H1 (cell line): ENCODE measurements around the gene TIMM22. TPM values are rescaled to one million over a fixed set of nuclear protein-coding genes. Genes with fewer than 3 reads are reported as not detected.

Source experiments
- CTCF ChIA-PET: fragments of 300-600 bp; sonication (Branson Sonifier 250); formaldehyde crosslinking; loops from one replicate; lab custom pipeline; 2021; ENCODE audit not compliant: partially characterized antibody; lab: Charles Lee
- POLR2A ChIA-PET: fragments of 300-600 bp; sonication (Branson Sonifier 250); formaldehyde crosslinking; loops from one replicate; lab custom pipeline; 2021; ENCODE audit warnings: inconsistent platforms; ENCODE audit not compliant: partially characterized antibody; lab: Charles Lee
- DNase-seq, 2 experiments: peaks; one replicate each; pipeline versions ENCODE4 v3.0.0 to v3.0.0-alpha.2; 2010 to 2022; ENCODE audit warnings: low spot score in 2 of 2, low read depth in 1 of 2, mixed read lengths in 1 of 2
- FAIRE-seq: peaks from 2 replicates; lab custom pipeline; 2011; peaks lifted over from hg19 to GRCh38; lab: Jason Lieb, UNC
- H2AFZ ChIP-seq: 2 replicates; pipeline ENCODE4 v1.8.1; 2012; ENCODE audit warnings: low read length, inconsistent platforms
- H2AK5ac ChIP-seq: 2 replicates; pipeline ENCODE4 v1.6.1; 2013; ENCODE audit warnings: low read depth, low read length
- H2BK120ac ChIP-seq: replicated peaks from 2 replicates; pipeline ENCODE3; 2013; ENCODE audit warnings: low read depth, low read length, inconsistent platforms
- H2BK12ac ChIP-seq: 2 replicates; pipeline ENCODE4 v1.6.1; 2013; ENCODE audit warnings: low read depth, low read length
- H2BK15ac ChIP-seq: 2 replicates; pipeline ENCODE4 v1.6.1; 2013; ENCODE audit warnings: low read length
- H2BK20ac ChIP-seq: 2 replicates; pipeline ENCODE4 v1.6.1; 2013; ENCODE audit warnings: low read length
- H2BK5ac ChIP-seq: 2 replicates; pipeline ENCODE4 v1.6.1; 2013; ENCODE audit warnings: low read depth, low read length
- H3K14ac ChIP-seq: 2 replicates; pipeline ENCODE4 v1.6.1; 2013; ENCODE audit warnings: inconsistent platforms; ENCODE audit not compliant: insufficient read length
- H3K18ac ChIP-seq: 2 replicates; pipeline ENCODE4 v1.6.1; 2013; ENCODE audit warnings: low read length; ENCODE audit errors: extremely low read depth
- H3K23ac ChIP-seq: 2 replicates; pipeline ENCODE4 v1.6.1; 2013; ENCODE audit warnings: inconsistent platforms; ENCODE audit not compliant: insufficient read length
- H3K23me2 ChIP-seq: 2 replicates; pipeline ENCODE4 v1.6.1; 2013; ENCODE audit warnings: low read depth, low read length
- H3K27ac ChIP-seq: 2 replicates; pipeline ENCODE4 v1.6.1; 2011; ENCODE audit warnings: low read depth, low read length, inconsistent platforms
- H3K27me3 ChIP-seq, 4 experiments: replicated peaks in 1 of 4; 1 replicate in 1 of 4; 2 replicates in 3 of 4; pipeline versions ENCODE4 v1.6.1 to v1.8.1; 2011 to 2013; ENCODE audit warnings: low read length in 3 of 4, mild to moderate bottlenecking in 3 of 4, inconsistent platforms in 2 of 4, mixed read lengths in 2 of 4, moderate library complexity in 1 of 4; ENCODE audit not compliant: control insufficient read depth in 3 of 4, insufficient read depth in 3 of 4; ENCODE audit errors: extremely low read depth in 1 of 4
- H3K36me3 ChIP-seq, 4 experiments: 2 replicates each; pipeline versions ENCODE4 v1.6.1 to v1.8.1; 2011 to 2013; ENCODE audit warnings: mild to moderate bottlenecking in 4 of 4, low read length in 3 of 4, moderate library complexity in 2 of 4, control low read depth in 1 of 4, inconsistent platforms in 1 of 4; ENCODE audit not compliant: insufficient read depth in 4 of 4, control insufficient read depth in 2 of 4
- H3K4ac ChIP-seq: replicated peaks from 2 replicates; pipeline ENCODE3; 2013; ENCODE audit warnings: low read length, low read depth, mixed read lengths, inconsistent platforms; ENCODE audit not compliant: insufficient read length
- H3K4me1 ChIP-seq, 4 experiments: replicated peaks in 1 of 4; 1 replicate in 1 of 4; 2 replicates in 3 of 4; pipeline versions ENCODE4 v1.6.1 to v1.8.1; 2011 to 2013; ENCODE audit warnings: low read length in 3 of 4, inconsistent platforms in 2 of 4, mixed read lengths in 1 of 4; ENCODE audit not compliant: insufficient read depth in 4 of 4, control insufficient read depth in 3 of 4
- H3K4me2 ChIP-seq, 2 experiments: 2 replicates each; pipeline versions ENCODE4 v1.6.1 to v1.8.1; 2011 to 2013; ENCODE audit warnings: low read depth in 2 of 2, low read length in 2 of 2, control low read depth in 1 of 2, inconsistent platforms in 1 of 2, mild to moderate bottlenecking in 1 of 2; ENCODE audit not compliant: insufficient read depth in 1 of 2
- H3K4me3 ChIP-seq, 4 experiments: fragments of 200-600, 300-600 bp in 1 of 4; sonication (generic), shearing (Covaris generic), sonication (Bioruptor Twin) in 1 of 4; 2 replicates each; pipeline versions ENCODE4 v1.5.1 to v1.8.1; 2011 to 2016; ENCODE audit warnings: low read length in 4 of 4, low read depth in 3 of 4, control low read depth in 2 of 4, inconsistent platforms in 2 of 4, mild to moderate bottlenecking in 2 of 4, mixed read lengths in 1 of 4, moderate library complexity in 1 of 4; ENCODE audit not compliant: insufficient read depth in 2 of 4; ENCODE audit errors: extremely low read depth in 1 of 4
- H3K56ac ChIP-seq: replicated peaks from 2 replicates; pipeline ENCODE3; 2013; ENCODE audit warnings: low read depth, mild to moderate bottlenecking, mixed read lengths, low read length, inconsistent platforms; ENCODE audit not compliant: insufficient read length
- H3K79me1 ChIP-seq: 2 replicates; pipeline ENCODE4 v1.6.1; 2013; ENCODE audit warnings: low read depth, low read length, control low read depth
- H3K79me2 ChIP-seq, 2 experiments: 2 replicates each; pipeline versions ENCODE4 v1.6.1 to v1.8.1; 2012 to 2013; ENCODE audit warnings: low read length in 2 of 2, mild to moderate bottlenecking in 2 of 2, inconsistent platforms in 1 of 2; ENCODE audit not compliant: insufficient read depth in 2 of 2, control insufficient read depth in 1 of 2
- H3K9ac ChIP-seq, 4 experiments: replicated peaks in 1 of 4; 1 replicate in 1 of 4; 2 replicates in 3 of 4; pipeline versions ENCODE4 v1.6.1 to v1.8.1; 2011 to 2013; ENCODE audit warnings: low read depth in 3 of 4, low read length in 3 of 4, control low read depth in 2 of 4, mild to moderate bottlenecking in 2 of 4, moderate library complexity in 2 of 4, inconsistent platforms in 1 of 4; ENCODE audit errors: extremely low read depth in 1 of 4
- H3K9me3 ChIP-seq, 2 experiments: 2 replicates each; pipeline versions ENCODE4 v1.6.1 to v1.8.1; 2012 to 2013; ENCODE audit warnings: mild to moderate bottlenecking in 2 of 2, moderate library complexity in 2 of 2, control low read depth in 1 of 2, inconsistent platforms in 1 of 2, low read depth in 1 of 2, low read length in 1 of 2, mixed read lengths in 1 of 2; ENCODE audit not compliant: insufficient read depth in 2 of 2
- H4K20me1 ChIP-seq, 2 experiments: replicated peaks in 1 of 2; 2 replicates each; pipeline versions ENCODE3 to v1.8.1; 2011 to 2013; ENCODE audit warnings: inconsistent platforms in 2 of 2, low read length in 2 of 2, mild to moderate bottlenecking in 1 of 2; ENCODE audit not compliant: insufficient read depth in 2 of 2, control insufficient read depth in 1 of 2
- H4K5ac ChIP-seq: 2 replicates; pipeline ENCODE4 v1.6.1; 2013; ENCODE audit warnings: low read length, low read depth, mixed read lengths, inconsistent platforms; ENCODE audit not compliant: insufficient read length
- H4K8ac ChIP-seq: 2 replicates; pipeline ENCODE4 v1.8.0; 2013; ENCODE audit warnings: mild to moderate bottlenecking, moderate library complexity, low read length, inconsistent platforms; ENCODE audit not compliant: insufficient read depth; ENCODE audit errors: extremely low read depth
- H4K91ac ChIP-seq: replicated peaks from 2 replicates; pipeline ENCODE3; 2013; ENCODE audit warnings: low read length, mixed read lengths, inconsistent platforms; ENCODE audit not compliant: insufficient read length
- WGBS, 2 experiments: shearing (Covaris generic) in 1 of 2; methylation state at CpG; one replicate each; pipeline versions ENCODE4 v1.1.6 to v1.1.7; 2013 to 2015; ENCODE audit warnings: low lambda C conversion rate in 2 of 2, mixed read lengths in 2 of 2, inconsistent platforms in 1 of 2, low coverage in 1 of 2, missing lambda C conversion rate in 1 of 2; ENCODE audit not compliant: insufficient replicate concordance in 2 of 2, insufficient coverage in 1 of 2, insufficient read length in 1 of 2; ENCODE audit errors: extremely low coverage in 1 of 2, missing lambda C conversion rate in 1 of 2; 5-methylcytosine and 5-hydroxymethylcytosine counted together
- polyA plus RNA-seq, 7 experiments: library from polyadenylated mRNA; depleted of rRNA in 3 of 7; stranded (reverse) in 5 of 7; unstranded in 2 of 7; fragments of >200 nt in 5 of 7; fragments of 200-250 nt in 2 of 7; gene quantifications; 1 replicate in 5 of 7; 2 replicates in 1 of 7; 4 replicates in 1 of 7; pipeline versions ENCODE4 v1.2.1 to v1.2.3, GENCODE V29; 2011 to 2013; ENCODE audit warnings: missing spikeins in 2 of 7, mixed read lengths in 2 of 7
- total RNA-seq: library from RNA; stranded (reverse); fragmentation: NEBNext Ultra II Directional; extraction: Animal tissue kit (Norgen Biotek cat#: 25700); gene quantifications from 2 replicates; pipeline ENCODE4 v1.2.1, GENCODE V29; 2021
- TF ChIP-seq, protein P1 (sequence below): IDR thresholded peaks from 2 replicates; pipeline ENCODE4 v1.6.1; 2012; ENCODE audit warnings: inconsistent platforms
- TF ChIP-seq, protein P2 (sequence below), 3 experiments: IDR thresholded peaks; 1 replicate in 2 of 3; 2 replicates in 1 of 3; pipeline versions ENCODE4 v1.5.1 to v1.6.1; 2011; ENCODE audit warnings: low read length in 3 of 3, mild to moderate bottlenecking in 3 of 3, inconsistent platforms in 2 of 3, low read depth in 1 of 3, moderate library complexity in 1 of 3; ENCODE audit not compliant: insufficient read depth in 1 of 3; ENCODE audit errors: control extremely low read depth in 1 of 3

The TIMM22 gene
- total and polyA plus RNA-seq, 2 of the 8 experiments (the other 6 are each of a cell fraction or from before 2014, with no cell fraction given): 13.8 to 17.4 TPM

DNA sequence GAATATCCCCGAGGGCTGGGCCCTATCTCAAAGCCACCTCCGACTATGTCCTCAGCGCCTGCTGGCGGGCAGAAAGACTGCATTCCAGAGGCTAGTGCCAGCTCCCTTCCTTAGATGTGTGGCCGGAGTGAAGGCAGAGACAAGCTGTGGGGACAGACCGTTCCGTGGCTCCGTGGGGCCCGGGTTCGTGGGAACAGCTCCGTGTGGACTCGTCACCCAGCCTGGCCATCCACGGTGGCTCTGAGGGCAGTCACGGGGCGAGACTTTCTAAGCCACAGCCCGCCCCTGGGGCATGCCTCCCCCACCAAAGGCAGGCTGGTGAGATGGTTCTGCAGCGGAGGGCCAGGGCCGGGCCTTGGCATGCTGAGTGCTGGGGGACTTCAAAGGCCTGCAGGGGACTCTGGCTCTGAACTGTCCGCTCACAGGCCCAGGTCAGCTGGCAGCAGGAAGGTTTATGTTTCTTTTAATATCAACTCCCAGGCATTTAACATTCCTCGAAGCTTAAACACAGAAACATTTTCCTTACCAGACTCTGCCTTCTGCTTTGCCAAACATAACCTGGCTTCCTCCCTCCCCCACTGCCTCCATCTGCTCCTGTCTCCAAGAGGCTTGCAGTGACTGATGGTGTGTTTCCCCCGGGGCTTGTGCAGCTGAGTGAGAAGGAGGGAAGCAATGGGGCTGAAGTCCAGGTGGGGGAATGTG, 50.4 kb downstream of the TIMM22 start:
- Histone ChIP-seq H3K56ac (no peak overlapping the region), H3K23me2 (no peaks in the 10 kb centered on the region), H2AFZ (no peak overlapping the region), H3K23ac (no peak overlapping the region), H3K4me3 (no peak overlapping the region), H3K27me3 (no peaks in the 10 kb centered on the region), H2BK20ac (no peak overlapping the region), H4K5ac (no peak overlapping the region), H3K4ac (no peak overlapping the region), H3K79me2 (no peaks in the 10 kb centered on the region), H4K8ac (no peak overlapping the region), H4K91ac (no peak overlapping the region), H4K20me1 (peaks cover 0 to 2% of the 10 kb centered on the region in 2 experiments), H3K4me1 (no peaks in the 10 kb centered on the region), H2BK15ac (no peak overlapping the region), H3K9ac (no peak overlapping the region), H3K18ac (no peak overlapping the region), H3K14ac (no peak overlapping the region), H3K4me2 (no peak overlapping the region), H2BK5ac (no peak overlapping the region), H3K27ac (no peak overlapping the region), H2AK5ac (no peak overlapping the region), H3K79me1 (no peaks in the 10 kb centered on the region), H3K9me3 (no peaks in the 10 kb centered on the region), H3K36me3 (no peaks in the 10 kb centered on the region; a peak in 1 of 8 replicates), H2BK12ac (no peak overlapping the region), H2BK120ac (no peak overlapping the region)
- 91% methylated on average over 21 of the region's 21 CpGs; no CpG with 5 or more reads in 1 of the 2 experiments for WGBS, 2 experiments
- ChIA-PET POLR2A (no interaction called here), CTCF (interaction anchor here (0.6 to 1.9 kb wide), 6 partner anchors 9 to 394 kb away, joined by 3 to 10 read pairs (median 4); no protein-coding TSS in a partner anchor)
- FAIRE-seq: no peak
- TF ChIP-seq, protein P1, sequence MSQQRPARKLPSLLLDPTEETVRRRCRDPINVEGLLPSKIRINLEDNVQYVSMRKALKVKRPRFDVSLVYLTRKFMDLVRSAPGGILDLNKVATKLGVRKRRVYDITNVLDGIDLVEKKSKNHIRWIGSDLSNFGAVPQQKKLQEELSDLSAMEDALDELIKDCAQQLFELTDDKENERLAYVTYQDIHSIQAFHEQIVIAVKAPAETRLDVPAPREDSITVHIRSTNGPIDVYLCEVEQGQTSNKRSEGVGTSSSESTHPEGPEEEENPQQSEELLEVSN: no peak
- TF ChIP-seq, protein P2, sequence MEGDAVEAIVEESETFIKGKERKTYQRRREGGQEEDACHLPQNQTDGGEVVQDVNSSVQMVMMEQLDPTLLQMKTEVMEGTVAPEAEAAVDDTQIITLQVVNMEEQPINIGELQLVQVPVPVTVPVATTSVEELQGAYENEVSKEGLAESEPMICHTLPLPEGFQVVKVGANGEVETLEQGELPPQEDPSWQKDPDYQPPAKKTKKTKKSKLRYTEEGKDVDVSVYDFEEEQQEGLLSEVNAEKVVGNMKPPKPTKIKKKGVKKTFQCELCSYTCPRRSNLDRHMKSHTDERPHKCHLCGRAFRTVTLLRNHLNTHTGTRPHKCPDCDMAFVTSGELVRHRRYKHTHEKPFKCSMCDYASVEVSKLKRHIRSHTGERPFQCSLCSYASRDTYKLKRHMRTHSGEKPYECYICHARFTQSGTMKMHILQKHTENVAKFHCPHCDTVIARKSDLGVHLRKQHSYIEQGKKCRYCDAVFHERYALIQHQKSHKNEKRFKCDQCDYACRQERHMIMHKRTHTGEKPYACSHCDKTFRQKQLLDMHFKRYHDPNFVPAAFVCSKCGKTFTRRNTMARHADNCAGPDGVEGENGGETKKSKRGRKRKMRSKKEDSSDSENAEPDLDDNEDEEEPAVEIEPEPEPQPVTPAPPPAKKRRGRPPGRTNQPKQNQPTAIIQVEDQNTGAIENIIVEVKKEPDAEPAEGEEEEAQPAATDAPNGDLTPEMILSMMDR (IDR thresholded peaks at IDR 0.05; ENCODE audit: control extremely low read depth in 1 of 3, insufficient read depth in 1 of 3, low read depth in 1 of 3, low read length in 3 of 3): peak in 1 of 3 experiments; percentile 2; a peak in 1 of 4 replicates
- DNase-seq: no peak
